SK-N-SH treated with all-trans-retinoic acid at 6 μM for 48 hours (cell line): ENCODE measurements around the gene KIAA0513.

Experiments
- ATAC-seq: fragments of 200-7000 bp; cut with Tn5 transposase; 3 replicates; pipeline ENCODE4 v1.9.1; 2020; ENCODE audit warnings: mild to moderate bottlenecking, moderate library complexity
- ARNTL ChIP-seq: fragments of 450-650 bp; formaldehyde crosslinking; IDR thresholded peaks from 2 replicates; pipeline ENCODE4 v1.5.0; 2020; ENCODE audit warnings: low read depth, mild to moderate bottlenecking, moderate library complexity, borderline replicate concordance
- BACH2 ChIP-seq: fragments of 250-450 bp; sonication (Bioruptor Pico); IDR thresholded peaks from 2 replicates; pipeline ENCODE4 v1.9.0; 2021; ENCODE audit warnings: mild to moderate bottlenecking, borderline replicate concordance
- CREB5 ChIP-seq: fragments of 250-450 bp; sonication (Bioruptor Pico); IDR thresholded peaks from 2 replicates; pipeline ENCODE4 v1.5.1; 2020; ENCODE audit warnings: low read depth, mild to moderate bottlenecking, moderate library complexity
- CSDC2 ChIP-seq: fragments of 250-450 bp; sonication (Bioruptor Pico); IDR thresholded peaks from 2 replicates; pipeline ENCODE4 v1.5.0; 2020; ENCODE audit warnings: mild to moderate bottlenecking, moderate library complexity
- CSRNP3 ChIP-seq: fragments of 250-450 bp; sonication (Bioruptor Pico); IDR thresholded peaks from 2 replicates; pipeline ENCODE4 v1.5.1; 2021; ENCODE audit warnings: mild to moderate bottlenecking, moderate library complexity
- ESRRG ChIP-seq: fragments of 250-450 bp; sonication (Bioruptor Pico); IDR thresholded peaks from 2 replicates; pipeline ENCODE4 v1.6.1; 2021; ENCODE audit warnings: mild to moderate bottlenecking
- GLIS3 ChIP-seq: fragments of 250-450 bp; sonication (Bioruptor Pico); IDR thresholded peaks from 2 replicates; pipeline ENCODE4 v1.5.0; 2020; ENCODE audit warnings: mild to moderate bottlenecking, moderate library complexity
- ISL1 ChIP-seq: fragments of 250-450 bp; sonication (Bioruptor Pico); IDR thresholded peaks from 2 replicates; pipeline ENCODE4 v2.1.2; 2022; ENCODE audit warnings: mild to moderate bottlenecking, moderate library complexity
- OSR1 ChIP-seq: fragments of 250-450 bp; sonication (Bioruptor Pico); IDR thresholded peaks from 2 replicates; pipeline ENCODE4 v1.8.0; 2022; ENCODE audit warnings: moderate library complexity, mild to moderate bottlenecking, inconsistent platforms
- POU6F1 ChIP-seq: fragments of 250-450 bp; sonication (Bioruptor Pico); IDR thresholded peaks from 2 replicates; pipeline ENCODE4 v1.8.0; 2021; ENCODE audit warnings: low read depth, mild to moderate bottlenecking, moderate library complexity, borderline replicate concordance
- PPARA ChIP-seq: fragments of 250-450 bp; sonication (Bioruptor Pico); IDR thresholded peaks from 2 replicates; pipeline ENCODE4 v1.5.0; 2020; ENCODE audit warnings: mild to moderate bottlenecking, borderline replicate concordance
- RARB ChIP-seq: fragments of 250-450 bp; sonication (Bioruptor Pico); IDR thresholded peaks from 2 replicates; pipeline ENCODE4 v1.8.0; 2021; ENCODE audit warnings: mild to moderate bottlenecking, moderate library complexity
- SNAI2 ChIP-seq: fragments of 250-450 bp; sonication (Bioruptor Pico); IDR thresholded peaks from 2 replicates; pipeline ENCODE4 v1.5.0; 2020; ENCODE audit warnings: mild to moderate bottlenecking, moderate library complexity
- TCF4 ChIP-seq: fragments of 250-450 bp; sonication (Bioruptor Pico); IDR thresholded peaks from 2 replicates; pipeline ENCODE4 v1.8.0; 2021; ENCODE audit warnings: mild to moderate bottlenecking, moderate library complexity, borderline replicate concordance
- TOX ChIP-seq: fragments of 250-450 bp; sonication (Bioruptor Pico); IDR thresholded peaks from 2 replicates; pipeline ENCODE4 v1.8.0; 2021; ENCODE audit warnings: mild to moderate bottlenecking, moderate library complexity, borderline replicate concordance
- ZC3H10 ChIP-seq: fragments of 250-450 bp; sonication (Bioruptor Pico); IDR thresholded peaks from 2 replicates; pipeline ENCODE4 v1.5.1; 2021; ENCODE audit warnings: mild to moderate bottlenecking, moderate library complexity
- ZFP3 ChIP-seq: fragments of 250-450 bp; sonication (Bioruptor Pico); IDR thresholded peaks from 2 replicates; pipeline ENCODE4 v1.5.0; 2020; ENCODE audit warnings: mild to moderate bottlenecking, moderate library complexity
- ZNF565 ChIP-seq: fragments of 450-650 bp; formaldehyde crosslinking; conservative IDR thresholded peaks from 2 replicates; pipeline ENCODE4 v1.5.0; 2020; ENCODE audit warnings: low read depth, mild to moderate bottlenecking, moderate library complexity
- ZNF70 ChIP-seq: fragments of 450-650 bp; formaldehyde crosslinking; IDR thresholded peaks from 2 replicates; pipeline ENCODE4 v1.5.0; 2020; ENCODE audit warnings: mild to moderate bottlenecking, moderate library complexity
- ZNF8 ChIP-seq: fragments of 450-650 bp; formaldehyde crosslinking; IDR thresholded peaks from 2 replicates; pipeline ENCODE4 v1.5.0; 2020; ENCODE audit warnings: mild to moderate bottlenecking, moderate library complexity
- TF ChIP-seq, protein P1 (sequence below): fragments of 250-450 bp; sonication (Bioruptor Pico); IDR thresholded peaks from 2 replicates; pipeline ENCODE4 v1.8.0; 2020; ENCODE audit warnings: mild to moderate bottlenecking, moderate library complexity, borderline replicate concordance
- TF ChIP-seq, protein P2 (sequence below): fragments of 250-450 bp; sonication (Bioruptor Pico); IDR thresholded peaks from 2 replicates; pipeline ENCODE4 v1.5.0; 2020; ENCODE audit warnings: mild to moderate bottlenecking, moderate library complexity

Gene KIAA0513

GRCh38 chr16:85067426-85067825 is 39.8 kb downstream of the KIAA0513 start (continued):
- no peak for TF ChIP-seq POU6F1
- no peak for TF ChIP-seq ESRRG
- no peak for TF ChIP-seq ISL1 (CRISPR knock-in tag)
- TF ChIP-seq ARNTL (CRISPR knock-in tag): no peak
- TF ChIP-seq GLIS3 (CRISPR knock-in tag): no peak

DNA sequence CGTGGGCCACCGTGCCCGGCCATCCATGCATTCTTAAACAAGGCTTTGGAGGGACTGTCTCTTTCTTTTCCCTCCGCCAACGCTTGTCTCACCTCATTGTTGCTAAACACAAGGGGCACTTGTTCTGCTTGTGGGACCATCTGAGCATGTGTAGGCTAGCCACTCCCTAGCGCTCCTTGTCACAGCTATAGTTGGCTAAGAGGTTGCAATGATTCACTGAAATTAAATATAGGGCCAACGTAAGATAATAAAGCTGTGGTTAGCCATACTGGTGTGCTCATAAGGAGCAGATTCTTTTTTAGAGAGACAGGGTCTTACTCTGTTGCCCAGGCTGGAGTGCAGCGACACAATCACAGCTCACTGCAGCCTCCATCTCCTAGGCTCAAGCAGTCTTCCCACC is 41.2 kb downstream of the KIAA0513 start:
- no peak for TF ChIP-seq ZC3H10 (CRISPR knock-in tag)
- TF ChIP-seq, protein P1, sequence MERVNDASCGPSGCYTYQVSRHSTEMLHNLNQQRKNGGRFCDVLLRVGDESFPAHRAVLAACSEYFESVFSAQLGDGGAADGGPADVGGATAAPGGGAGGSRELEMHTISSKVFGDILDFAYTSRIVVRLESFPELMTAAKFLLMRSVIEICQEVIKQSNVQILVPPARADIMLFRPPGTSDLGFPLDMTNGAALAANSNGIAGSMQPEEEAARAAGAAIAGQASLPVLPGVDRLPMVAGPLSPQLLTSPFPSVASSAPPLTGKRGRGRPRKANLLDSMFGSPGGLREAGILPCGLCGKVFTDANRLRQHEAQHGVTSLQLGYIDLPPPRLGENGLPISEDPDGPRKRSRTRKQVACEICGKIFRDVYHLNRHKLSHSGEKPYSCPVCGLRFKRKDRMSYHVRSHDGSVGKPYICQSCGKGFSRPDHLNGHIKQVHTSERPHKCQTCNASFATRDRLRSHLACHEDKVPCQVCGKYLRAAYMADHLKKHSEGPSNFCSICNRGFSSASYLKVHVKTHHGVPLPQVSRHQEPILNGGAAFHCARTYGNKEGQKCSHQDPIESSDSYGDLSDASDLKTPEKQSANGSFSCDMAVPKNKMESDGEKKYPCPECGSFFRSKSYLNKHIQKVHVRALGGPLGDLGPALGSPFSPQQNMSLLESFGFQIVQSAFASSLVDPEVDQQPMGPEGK (CRISPR knock-in tag): no peak
- no peak for TF ChIP-seq ZNF565 (CRISPR knock-in tag)
- no peak for TF ChIP-seq GLIS3 (CRISPR knock-in tag)
- no peak for TF ChIP-seq POU6F1
- TF ChIP-seq TOX: no peak
- no peak for TF ChIP-seq ZNF70 (CRISPR knock-in tag)
- TF ChIP-seq ARNTL (CRISPR knock-in tag): no peak
- TF ChIP-seq ISL1 (CRISPR knock-in tag): no peak
- TF ChIP-seq OSR1: no peak
- TF ChIP-seq, protein P2, sequence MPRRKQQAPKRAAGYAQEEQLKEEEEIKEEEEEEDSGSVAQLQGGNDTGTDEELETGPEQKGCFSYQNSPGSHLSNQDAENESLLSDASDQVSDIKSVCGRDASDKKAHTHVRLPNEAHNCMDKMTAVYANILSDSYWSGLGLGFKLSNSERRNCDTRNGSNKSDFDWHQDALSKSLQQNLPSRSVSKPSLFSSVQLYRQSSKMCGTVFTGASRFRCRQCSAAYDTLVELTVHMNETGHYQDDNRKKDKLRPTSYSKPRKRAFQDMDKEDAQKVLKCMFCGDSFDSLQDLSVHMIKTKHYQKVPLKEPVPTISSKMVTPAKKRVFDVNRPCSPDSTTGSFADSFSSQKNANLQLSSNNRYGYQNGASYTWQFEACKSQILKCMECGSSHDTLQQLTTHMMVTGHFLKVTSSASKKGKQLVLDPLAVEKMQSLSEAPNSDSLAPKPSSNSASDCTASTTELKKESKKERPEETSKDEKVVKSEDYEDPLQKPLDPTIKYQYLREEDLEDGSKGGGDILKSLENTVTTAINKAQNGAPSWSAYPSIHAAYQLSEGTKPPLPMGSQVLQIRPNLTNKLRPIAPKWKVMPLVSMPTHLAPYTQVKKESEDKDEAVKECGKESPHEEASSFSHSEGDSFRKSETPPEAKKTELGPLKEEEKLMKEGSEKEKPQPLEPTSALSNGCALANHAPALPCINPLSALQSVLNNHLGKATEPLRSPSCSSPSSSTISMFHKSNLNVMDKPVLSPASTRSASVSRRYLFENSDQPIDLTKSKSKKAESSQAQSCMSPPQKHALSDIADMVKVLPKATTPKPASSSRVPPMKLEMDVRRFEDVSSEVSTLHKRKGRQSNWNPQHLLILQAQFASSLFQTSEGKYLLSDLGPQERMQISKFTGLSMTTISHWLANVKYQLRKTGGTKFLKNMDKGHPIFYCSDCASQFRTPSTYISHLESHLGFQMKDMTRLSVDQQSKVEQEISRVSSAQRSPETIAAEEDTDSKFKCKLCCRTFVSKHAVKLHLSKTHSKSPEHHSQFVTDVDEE (CRISPR knock-in tag): no peak
- TF ChIP-seq ESRRG: no peak
- TF ChIP-seq CSRNP3 (CRISPR knock-in tag): no peak
- TF ChIP-seq CREB5 (CRISPR knock-in tag): no peak
- no peak for TF ChIP-seq PPARA (CRISPR knock-in tag)
- TF ChIP-seq CSDC2 (CRISPR knock-in tag): no peak
- no peak for ATAC-seq

- ATAC-seq: no peak
- no peak for TF ChIP-seq SNAI2
- TF ChIP-seq, protein P2 (CRISPR knock-in tag): no peak
- no peak for TF ChIP-seq ARNTL (CRISPR knock-in tag)
- TF ChIP-seq RARB (CRISPR knock-in tag): no peak
- TF ChIP-seq ZNF8 (CRISPR knock-in tag): no peak
- TF ChIP-seq TCF4: no peak
- TF ChIP-seq ZFP3 (CRISPR knock-in tag): no peak
- TF ChIP-seq BACH2 (CRISPR knock-in tag): no peak
- no peak for TF ChIP-seq CREB5 (CRISPR knock-in tag)
- TF ChIP-seq CSRNP3 (CRISPR knock-in tag): no peak
- TF ChIP-seq GLIS3 (CRISPR knock-in tag): no peak
Measured at GRCh38 chr16:85069171-85069570, 41.6 kb downstream of the KIAA0513 start.
